GM10248 (cell line): ENCODE results near the gene ELF1.
"Not testable (repeated sequence)": the region's sequence is repeated elsewhere in the genome, so short reads cannot be mapped to it uniquely, and the experiment has no call there.

Experiments
- CTCF ChIA-PET: fragments of 300-600 bp; sonication (Branson Sonifier 250); formaldehyde crosslinking; extraction: SDS; loops from one replicate; lab custom pipeline; 2021; ENCODE audit warnings: antibody characterized with exemption; lab: Yijun Ruan, JAX
- POLR2A ChIA-PET: fragments of 350-650 bp; sonication (Branson Sonifier 250); formaldehyde crosslinking; extraction: SDS; loops from one replicate; lab custom pipeline; 2020; ENCODE audit warnings: antibody characterized with exemption; lab: Yijun Ruan, JAX
- DNase-seq: peaks from one replicate; pipeline ENCODE4 v3.0.0; 2012; ENCODE audit errors: extremely low spot score
- CTCF ChIP-seq: IDR thresholded peaks from 2 replicates; pipeline ENCODE4 v1.5.1; 2012; ENCODE audit warnings: mild to moderate bottlenecking, low read depth; ENCODE audit errors: extremely low read depth, missing control alignments, control extremely low read depth

Gene ELF1

GRCh38 chr13:40983259-40983658 is 35.9 kb downstream of the ELF1 start:
- CTCF ChIA-PET, result no interaction called here
- POLR2A ChIA-PET, result no interaction called here
- no peak for TF ChIP-seq CTCF
- DNase-seq, result no peak

GRCh38 chr13:40982772-40983171 is 36.3 kb downstream of the ELF1 start:
- no peak for TF ChIP-seq CTCF
- POLR2A ChIA-PET, result no interaction called here
- CTCF ChIA-PET, result no interaction called here
- peak; percentile 56 for DNase-seq

GRCh38 chr13:40981949-40982348 is 37.2 kb downstream of the ELF1 start:
- no peak for DNase-seq
- ChIA-PET POLR2A (no interaction called here), CTCF (interaction anchor here (1.0 to 2.1 kb wide), 3 partner anchors 11 to 72 kb away, joined by 3 to 7 read pairs (median 3); no protein-coding TSS in a partner anchor)
- no peak for TF ChIP-seq CTCF

- CTCF ChIA-PET, result interaction anchor here (1.0 to 2.1 kb wide), 4 partner anchors 11 to 73 kb away, joined by 3 to 7 read pairs (median 4); no protein-coding TSS in a partner anchor
- POLR2A ChIA-PET, result no interaction called here
- no peak for TF ChIP-seq CTCF
- DNase-seq, result no peak
These were observed 37.8 kb downstream of the ELF1 start for GRCh38 chr13:40981361-40981760.

GRCh38 chr13:40980461-40980860 is 38.7 kb downstream of the ELF1 start:
- CTCF ChIA-PET, result interaction anchor here (1.5 to 2.1 kb wide), 3 partner anchors 12 to 74 kb away, joined by 4 to 7 read pairs (median 7); no protein-coding TSS in a partner anchor
- POLR2A ChIA-PET, result no interaction called here
- no peak for DNase-seq
- TF ChIP-seq CTCF, result no peak

- DNase-seq, result no peak
- POLR2A ChIA-PET, result no interaction called here
- TF ChIP-seq CTCF, result no peak
- CTCF ChIA-PET, result interaction anchor here (1.0 to 1.6 kb wide), 8 partner anchors 9 to 75 kb away, joined by 3 to 7 read pairs (median 3); no protein-coding TSS in a partner anchor
These were observed 39.9 kb downstream of the ELF1 start for GRCh38 chr13:40979232-40979631.

GRCh38 chr13:40978109-40978508 is 41.0 kb downstream of the ELF1 start:
- CTCF ChIA-PET, result interaction anchor here (1.0 to 1.6 kb wide), 6 partner anchors 8 to 81 kb away, joined by 3 to 6 read pairs (median 4); no protein-coding TSS in a partner anchor
- POLR2A ChIA-PET, result not testable (repeated sequence)

More at GRCh38 chr13:40978109-40978508, 41.0 kb downstream of the ELF1 start:
- DNase-seq, result not testable (repeated sequence)
